Activated T-helper 17 cell treated with anti-CD3 and anti-CD28 coated beads, Interleukin-2, amount 50 U/mL, for 72 hours (primary cell): ENCODE results near the gene DEPP1. TPM values are rescaled to one million over a fixed set of nuclear protein-coding genes. Genes with fewer than 3 reads are reported as not detected.
A peak's percentile ranks its signal among the peaks of the same experiment; 100 is the strongest.

Experiments used
- ATAC-seq: fragments of 150-1000 bp; cut with Tn5 transposase; replicated peaks from 2 replicates; pipeline ENCODE4 v1.10.0; 2021; ENCODE audit warnings: mild to moderate bottlenecking, moderate library complexity
- H3K27ac Mint-ChIP-seq: one replicate; pipeline ENCODE4 v1.8.0; 2022; ENCODE audit warnings: mixed read lengths
- H3K27me3 Mint-ChIP-seq: one replicate; pipeline ENCODE4 v1.8.0; 2022; ENCODE audit warnings: mixed read lengths
- H3K36me3 Mint-ChIP-seq: one replicate; pipeline ENCODE4 v1.8.0; 2022; ENCODE audit warnings: low read depth, mild to moderate bottlenecking, mixed read lengths
- H3K4me1 Mint-ChIP-seq: one replicate; pipeline ENCODE4 v1.8.0; 2022; ENCODE audit warnings: mixed read lengths
- H3K4me3 Mint-ChIP-seq: one replicate; pipeline ENCODE4 v1.8.0; 2022; ENCODE audit warnings: mild to moderate bottlenecking, mixed read lengths
- H3K9me3 Mint-ChIP-seq: one replicate; pipeline ENCODE4 v1.8.0; 2022; ENCODE audit warnings: mixed read lengths
- total RNA-seq, 2 donors: library from RNA; stranded (reverse); gene quantifications; one replicate each; pipeline ENCODE4 v1.2.3, GENCODE V29; 2022

DEPP1 gene
- total RNA-seq, 2 donors from 2014 or later = 0.73 to 2.0 TPM

DNA sequence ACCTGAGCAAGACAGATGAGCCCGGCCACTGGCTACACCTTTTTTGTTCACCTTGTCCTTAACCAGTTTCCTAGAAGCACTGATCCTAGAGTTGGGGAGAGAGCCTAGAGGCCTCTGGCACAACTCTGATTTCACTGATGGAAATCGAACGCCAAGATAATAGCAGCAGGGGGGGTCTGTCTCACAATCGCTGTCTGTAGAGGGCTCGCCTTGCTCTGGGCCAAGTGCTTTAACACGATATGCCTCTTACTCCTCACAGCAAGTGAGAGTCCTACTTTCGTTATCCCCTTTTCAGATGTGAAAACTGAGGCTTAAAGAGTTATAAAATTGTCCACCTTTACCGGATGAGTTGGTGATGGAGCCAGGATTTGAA lies 18.5 kb downstream of the DEPP1 start:
- Mint-ChIP-seq H3K4me1 (peaks cover 5% of the 10 kb centered on the region), H3K4me3 (peak overlapping the region; percentile 86), H3K27me3 (no peaks in the 10 kb centered on the region), H3K36me3 (no peaks in the 10 kb centered on the region), H3K27ac (no peak overlapping the region), H3K9me3 (no peaks in the 10 kb centered on the region)
- ATAC-seq = no peak

- H3K4me3 Mint-ChIP-seq = peak within 1 kb of the TSS; percentile 86
- no peaks in the 10 kb centered on the region for H3K9me3 Mint-ChIP-seq
- no peaks in the 10 kb centered on the region for H3K27me3 Mint-ChIP-seq
- H3K4me1 Mint-ChIP-seq = peaks cover 8% of the 10 kb centered on the region
- peak; percentile 100 for ATAC-seq
- no peaks in the 10 kb centered on the region for H3K36me3 Mint-ChIP-seq
- H3K27ac Mint-ChIP-seq = peak within 1 kb of the TSS; percentile 62
Observed at GRCh38 chr10:44959247-44960087, 19.1 kb downstream of the DEPP1 start, which contains the start of gene RASSF4. Gene RASSF4, plus strand, starts transcription at chr10:44959802. Its CDS starts 10,401 bp downstream, at chr10:44970203.

GRCh38 chr10:44958898-44959246 lies 19.7 kb downstream of the DEPP1 start:
- peak overlapping the region; percentile 86 for H3K4me3 Mint-ChIP-seq

DNA sequence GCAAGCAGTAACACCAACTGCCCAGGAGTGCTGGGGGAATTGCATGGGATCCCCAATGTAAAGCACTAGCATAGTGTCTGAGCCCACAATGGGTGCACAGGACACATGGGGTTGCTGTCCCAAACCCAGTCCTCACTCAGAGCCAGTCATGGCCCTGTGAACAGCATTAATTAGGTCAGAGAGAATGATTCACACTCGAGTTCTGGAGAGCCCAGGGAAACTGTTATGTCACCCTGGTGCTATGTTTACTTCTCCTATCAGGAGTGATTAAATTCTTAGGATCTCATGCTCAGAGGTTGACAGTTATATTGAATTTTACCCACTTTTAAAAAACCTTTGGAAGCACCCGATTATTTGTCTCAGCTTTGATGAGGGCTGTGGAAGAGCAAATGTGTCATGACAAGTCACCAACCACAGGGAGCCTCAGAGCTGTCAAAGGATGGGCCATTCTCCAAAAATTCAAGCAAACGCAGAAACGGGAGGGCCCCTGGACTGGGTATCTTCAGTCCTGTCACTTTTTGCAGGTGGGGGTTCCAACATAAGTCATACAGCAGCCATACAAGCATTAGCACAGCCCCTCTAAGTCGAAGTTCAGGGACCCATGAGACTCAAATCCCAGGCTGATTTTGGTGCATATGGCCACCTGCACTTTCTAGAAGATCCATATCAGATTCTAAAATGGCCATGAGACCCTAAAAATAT lies 20.3 kb downstream of the DEPP1 start:
- Mint-ChIP-seq H3K27ac (peak overlapping the region; percentile 62), H3K9me3 (no peaks in the 10 kb centered on the region), H3K4me1 (peaks cover 8% of the 10 kb centered on the region), H3K36me3 (no peaks in the 10 kb centered on the region), H3K4me3 (peak overlapping the region; percentile 86), H3K27me3 (no peaks in the 10 kb centered on the region)
- no peak for ATAC-seq

More at GRCh38 chr10:44958898-44959246, 19.7 kb downstream of the DEPP1 start:
- Mint-ChIP-seq H3K27me3 (no peaks in the 10 kb centered on the region), H3K27ac (peak overlapping the region; percentile 62), H3K36me3 (no peaks in the 10 kb centered on the region), H3K4me1 (peaks cover 8% of the 10 kb centered on the region), H3K9me3 (no peaks in the 10 kb centered on the region)
- ATAC-seq = no peak

DNA sequence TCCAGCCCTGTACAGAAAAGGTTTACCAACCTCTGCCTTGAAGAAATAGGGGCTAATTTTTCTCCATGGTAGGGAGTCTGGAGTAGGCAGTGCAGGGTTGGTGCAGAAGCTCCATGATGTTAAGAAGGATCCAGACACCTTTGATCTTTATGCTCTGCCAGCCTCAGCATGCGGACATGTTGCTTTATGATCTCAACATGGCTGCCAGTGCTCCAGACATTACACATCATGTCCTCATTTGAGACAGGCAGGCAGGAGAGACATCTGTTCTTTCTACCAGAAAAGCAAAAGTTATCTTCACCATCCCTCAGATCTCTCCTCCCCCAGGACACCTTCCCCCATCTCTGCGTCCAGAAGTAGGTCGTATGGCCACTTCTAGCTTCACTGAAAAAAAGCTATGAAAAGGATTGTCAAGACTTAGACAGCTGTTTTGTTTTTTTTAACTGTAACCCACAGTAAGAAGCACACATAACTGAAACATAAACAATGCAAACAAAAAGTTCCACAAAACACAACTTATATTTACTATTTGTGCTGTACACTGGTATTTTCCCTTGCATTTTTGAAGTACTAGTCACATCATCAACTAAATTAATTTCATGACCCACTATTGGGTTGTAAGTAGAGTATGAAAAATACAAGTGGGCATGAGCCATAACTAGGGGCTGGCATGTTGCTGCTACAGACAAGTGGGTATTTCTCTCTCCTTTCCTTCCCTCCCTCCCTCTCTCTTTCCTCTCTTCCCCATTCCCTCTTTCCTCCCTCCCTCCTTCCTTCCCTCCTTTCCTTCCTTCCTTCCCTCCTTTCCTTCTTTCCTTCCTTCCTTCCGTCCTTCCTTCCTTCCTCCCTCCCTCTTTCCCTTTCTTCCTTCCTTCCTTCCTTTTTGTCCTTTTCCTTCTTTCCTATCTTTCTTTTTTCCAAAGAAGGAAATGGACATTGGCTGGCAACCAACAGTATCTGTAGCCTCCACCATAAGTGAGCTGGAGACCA lies 21.6 kb downstream of the DEPP1 start:
- peaks cover 8% of the 10 kb centered on the region for H3K4me1 Mint-ChIP-seq
- no peaks in the 10 kb centered on the region for H3K36me3 Mint-ChIP-seq
- peak overlapping the region; percentile 86 for H3K4me3 Mint-ChIP-seq
- no peak overlapping the region for H3K27ac Mint-ChIP-seq
- H3K9me3 Mint-ChIP-seq = no peaks in the 10 kb centered on the region
- ATAC-seq = no peak
- H3K27me3 Mint-ChIP-seq = no peaks in the 10 kb centered on the region

- Mint-ChIP-seq H3K27ac (no peak overlapping the region), H3K4me1 (peaks cover 8% of the 10 kb centered on the region), H3K4me3 (no peak overlapping the region), H3K27me3 (no peaks in the 10 kb centered on the region), H3K36me3 (no peaks in the 10 kb centered on the region), H3K9me3 (no peaks in the 10 kb centered on the region)
- no peak for ATAC-seq
Observed at GRCh38 chr10:44956226-44956625, 22.4 kb downstream of the DEPP1 start.

GRCh38 chr10:44955413-44956070 lies 23.1 kb downstream of the DEPP1 start:
- H3K4me3 Mint-ChIP-seq = no peak overlapping the region
- H3K27me3 Mint-ChIP-seq = no peaks in the 10 kb centered on the region
- H3K36me3 Mint-ChIP-seq = no peaks in the 10 kb centered on the region
- no peak overlapping the region for H3K27ac Mint-ChIP-seq
- peaks cover 8% of the 10 kb centered on the region for H3K4me1 Mint-ChIP-seq
- H3K9me3 Mint-ChIP-seq = no peaks in the 10 kb centered on the region
- no peak for ATAC-seq

- Mint-ChIP-seq H3K27ac (no peak overlapping the region), H3K27me3 (no peaks in the 10 kb centered on the region), H3K4me1 (peaks cover 8% of the 10 kb centered on the region), H3K9me3 (no peaks in the 10 kb centered on the region), H3K4me3 (no peak overlapping the region), H3K36me3 (no peaks in the 10 kb centered on the region)
- ATAC-seq = no peak
Observed at GRCh38 chr10:44954962-44955361, 23.6 kb downstream of the DEPP1 start.

- no peaks in the 10 kb centered on the region for H3K36me3 Mint-ChIP-seq
- no peaks in the 10 kb centered on the region for H3K27me3 Mint-ChIP-seq
- peaks cover 8% of the 10 kb centered on the region for H3K4me1 Mint-ChIP-seq
- no peaks in the 10 kb centered on the region for H3K9me3 Mint-ChIP-seq
- no peak overlapping the region for H3K4me3 Mint-ChIP-seq
- ATAC-seq = no peak
- no peak overlapping the region for H3K27ac Mint-ChIP-seq
Observed at GRCh38 chr10:44954042-44954441, 24.6 kb downstream of the DEPP1 start.

GRCh38 chr10:44952779-44953231 lies 25.8 kb downstream of the DEPP1 start:
- H3K27me3 Mint-ChIP-seq = no peaks in the 10 kb centered on the region

GRCh38 chr10:44951576-44952226 lies 26.9 kb downstream of the DEPP1 start:
- H3K9me3 Mint-ChIP-seq = no peaks in the 10 kb centered on the region
- no peak overlapping the region for H3K27ac Mint-ChIP-seq
- H3K4me1 Mint-ChIP-seq = peaks cover 3% of the 10 kb centered on the region
- no peak for ATAC-seq
- H3K27me3 Mint-ChIP-seq = no peaks in the 10 kb centered on the region
- no peak overlapping the region for H3K4me3 Mint-ChIP-seq
- H3K36me3 Mint-ChIP-seq = no peaks in the 10 kb centered on the region

More at GRCh38 chr10:44952779-44953231, 25.8 kb downstream of the DEPP1 start:
- Mint-ChIP-seq H3K9me3 (no peaks in the 10 kb centered on the region), H3K4me1 (peaks cover 3% of the 10 kb centered on the region), H3K27ac (no peak overlapping the region), H3K36me3 (no peaks in the 10 kb centered on the region), H3K4me3 (no peak overlapping the region)
- ATAC-seq = no peak

- Mint-ChIP-seq H3K4me3 (no peak overlapping the region), H3K4me1 (peaks cover 3% of the 10 kb centered on the region), H3K27me3 (no peaks in the 10 kb centered on the region), H3K27ac (no peak overlapping the region), H3K36me3 (no peaks in the 10 kb centered on the region), H3K9me3 (no peaks in the 10 kb centered on the region)
- no peak for ATAC-seq
Observed at GRCh38 chr10:44950326-44951225, 28.0 kb downstream of the DEPP1 start.
